ENCODE measurements around the gene TASP1. TPM values are rescaled to one million over a fixed set of nuclear protein-coding genes. Genes with fewer than 3 reads are reported as not detected.

TASP1 gene
- total and polyA plus RNA-seq, 4 donors = 2.5 to 10.0 (median 4.7) TPM

GRCh38 chr20:13436530-13436929 lies 202.2 kb downstream of the TASP1 start:
- Histone ChIP-seq H3K9me3 (ENCODE audit: control insufficient read depth in 4 of 4, low read length in 3 of 4) (peaks cover 0 to 3% (median under 1%) of the 10 kb centered on the region in 4 donors), H3K36me3 (ENCODE audit: control insufficient read depth in 4 of 4, insufficient read depth in 3 of 4, low read depth in 1 of 4, low read length in 3 of 4) (peaks cover 0 to 3% (median 2%) of the 10 kb centered on the region in 4 donors), H3K4me3 (ENCODE audit: low read depth in 1 of 3, low read length in 3 of 3) (no peak overlapping the region), H3K27me3 (ENCODE audit: control insufficient read depth in 4 of 4, insufficient read depth in 4 of 4, low read length in 3 of 4) (no peaks in the 10 kb centered on the region), H3K4me1 (ENCODE audit: control insufficient read depth in 4 of 4, insufficient read depth in 4 of 4, low read length in 3 of 4) (no peaks in the 10 kb centered on the region), H3K27ac (ENCODE audit: low read depth in 1 of 2, low read length in 2 of 2) (no peak overlapping the region), H3K9ac (ENCODE audit: low read depth in 1 of 2, low read length in 2 of 2) (no peak overlapping the region)
- WGBS = 90% methylated on average over 7 of the region's 7 CpGs
- TF ChIP-seq, protein P1, sequence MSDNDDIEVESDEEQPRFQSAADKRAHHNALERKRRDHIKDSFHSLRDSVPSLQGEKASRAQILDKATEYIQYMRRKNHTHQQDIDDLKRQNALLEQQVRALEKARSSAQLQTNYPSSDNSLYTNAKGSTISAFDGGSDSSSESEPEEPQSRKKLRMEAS (IDR thresholded peaks at IDR 0.05) = no peak
- TF ChIP-seq HNF4A (conservative IDR thresholded peaks at IDR 0.05) (no peak), FOXA1 (IDR thresholded peaks at IDR 0.05) (no peak), YY1 (IDR thresholded peaks at IDR 0.05) (no peak)
- TF ChIP-seq, protein P2, sequence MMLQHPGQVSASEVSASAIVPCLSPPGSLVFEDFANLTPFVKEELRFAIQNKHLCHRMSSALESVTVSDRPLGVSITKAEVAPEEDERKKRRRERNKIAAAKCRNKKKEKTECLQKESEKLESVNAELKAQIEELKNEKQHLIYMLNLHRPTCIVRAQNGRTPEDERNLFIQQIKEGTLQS (IDR thresholded peaks at IDR 0.05) = no peak
- TF ChIP-seq, protein P3, sequence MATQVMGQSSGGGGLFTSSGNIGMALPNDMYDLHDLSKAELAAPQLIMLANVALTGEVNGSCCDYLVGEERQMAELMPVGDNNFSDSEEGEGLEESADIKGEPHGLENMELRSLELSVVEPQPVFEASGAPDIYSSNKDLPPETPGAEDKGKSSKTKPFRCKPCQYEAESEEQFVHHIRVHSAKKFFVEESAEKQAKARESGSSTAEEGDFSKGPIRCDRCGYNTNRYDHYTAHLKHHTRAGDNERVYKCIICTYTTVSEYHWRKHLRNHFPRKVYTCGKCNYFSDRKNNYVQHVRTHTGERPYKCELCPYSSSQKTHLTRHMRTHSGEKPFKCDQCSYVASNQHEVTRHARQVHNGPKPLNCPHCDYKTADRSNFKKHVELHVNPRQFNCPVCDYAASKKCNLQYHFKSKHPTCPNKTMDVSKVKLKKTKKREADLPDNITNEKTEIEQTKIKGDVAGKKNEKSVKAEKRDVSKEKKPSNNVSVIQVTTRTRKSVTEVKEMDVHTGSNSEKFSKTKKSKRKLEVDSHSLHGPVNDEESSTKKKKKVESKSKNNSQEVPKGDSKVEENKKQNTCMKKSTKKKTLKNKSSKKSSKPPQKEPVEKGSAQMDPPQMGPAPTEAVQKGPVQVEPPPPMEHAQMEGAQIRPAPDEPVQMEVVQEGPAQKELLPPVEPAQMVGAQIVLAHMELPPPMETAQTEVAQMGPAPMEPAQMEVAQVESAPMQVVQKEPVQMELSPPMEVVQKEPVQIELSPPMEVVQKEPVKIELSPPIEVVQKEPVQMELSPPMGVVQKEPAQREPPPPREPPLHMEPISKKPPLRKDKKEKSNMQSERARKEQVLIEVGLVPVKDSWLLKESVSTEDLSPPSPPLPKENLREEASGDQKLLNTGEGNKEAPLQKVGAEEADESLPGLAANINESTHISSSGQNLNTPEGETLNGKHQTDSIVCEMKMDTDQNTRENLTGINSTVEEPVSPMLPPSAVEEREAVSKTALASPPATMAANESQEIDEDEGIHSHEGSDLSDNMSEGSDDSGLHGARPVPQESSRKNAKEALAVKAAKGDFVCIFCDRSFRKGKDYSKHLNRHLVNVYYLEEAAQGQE (IDR thresholded peaks at IDR 0.05) = no peak
- no peak for DNase-seq (ENCODE audit: low spot score)

DNA sequence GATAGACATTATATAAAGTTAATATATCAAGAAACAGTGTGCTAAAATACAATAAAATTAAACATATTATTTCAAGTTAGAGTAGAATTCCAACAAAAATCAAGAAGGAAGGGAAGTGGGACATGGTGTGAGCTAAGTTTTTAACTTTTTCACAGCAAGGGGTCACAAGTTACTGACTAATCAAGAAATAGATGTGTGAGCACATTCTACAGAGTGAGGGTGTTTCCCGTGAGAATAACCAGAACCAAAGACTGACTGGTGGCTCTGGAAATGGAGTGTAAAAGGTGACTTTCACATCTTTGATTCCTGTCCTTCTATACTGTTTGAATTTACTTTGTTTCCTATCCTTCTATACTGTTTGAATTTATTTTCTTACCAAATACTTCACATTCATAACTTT lies 206.6 kb downstream of the TASP1 start:
- Histone ChIP-seq H3K27me3 (ENCODE audit: control insufficient read depth in 4 of 4, insufficient read depth in 4 of 4, low read length in 3 of 4) (no peaks in the 10 kb centered on the region), H3K4me1 (ENCODE audit: control insufficient read depth in 4 of 4, insufficient read depth in 4 of 4, low read length in 3 of 4) (no peaks in the 10 kb centered on the region), H3K9me3 (ENCODE audit: control insufficient read depth in 4 of 4, low read length in 3 of 4) (no peaks in the 10 kb centered on the region), H3K36me3 (ENCODE audit: control insufficient read depth in 4 of 4, insufficient read depth in 3 of 4, low read depth in 1 of 4, low read length in 3 of 4) (peaks cover 2 to 4% (median 4%) of the 10 kb centered on the region in 4 donors), H3K9ac (ENCODE audit: low read depth in 1 of 2, low read length in 2 of 2) (no peak overlapping the region), H3K27ac (ENCODE audit: low read depth in 1 of 2, low read length in 2 of 2) (no peak overlapping the region), H3K4me3 (ENCODE audit: low read depth in 1 of 3, low read length in 3 of 3) (no peak overlapping the region)
- no peak for TF ChIP-seq FOXA2 (IDR thresholded peaks at IDR 0.05)
- no peak for TF ChIP-seq CTCF (IDR thresholded peaks at IDR 0.05; ENCODE audit: low read depth, low read length, missing input control)
- TF ChIP-seq SP1 (IDR thresholded peaks at IDR 0.05) = no peak
- no peak for TF ChIP-seq FOXA1 (IDR thresholded peaks at IDR 0.05)
- 89% methylated on average over 1 of the region's 1 CpG for WGBS
- DNase-seq (ENCODE audit: low spot score) = no peak

- Histone ChIP-seq H3K27me3 (ENCODE audit: control insufficient read depth in 4 of 4, insufficient read depth in 4 of 4, low read length in 3 of 4) (no peaks in the 10 kb centered on the region), H3K9me3 (ENCODE audit: control insufficient read depth in 4 of 4, low read length in 3 of 4) (no peaks in the 10 kb centered on the region), H3K4me1 (ENCODE audit: control insufficient read depth in 4 of 4, insufficient read depth in 4 of 4, low read length in 3 of 4) (peaks cover 0 to 2% (median under 1%) of the 10 kb centered on the region in 4 donors), H3K36me3 (ENCODE audit: control insufficient read depth in 4 of 4, insufficient read depth in 3 of 4, low read depth in 1 of 4, low read length in 3 of 4) (peaks cover 2 to 4% (median 4%) of the 10 kb centered on the region in 4 donors), H3K27ac (ENCODE audit: low read depth in 1 of 2, low read length in 2 of 2) (no peak overlapping the region), H3K4me3 (ENCODE audit: low read depth in 1 of 3, low read length in 3 of 3) (no peak overlapping the region), H3K9ac (ENCODE audit: low read depth in 1 of 2, low read length in 2 of 2) (no peak overlapping the region)
- 89% methylated on average over 9 of the region's 9 CpGs for WGBS
- DNase-seq (ENCODE audit: low spot score) = no peak
- TF ChIP-seq, protein P2 (IDR thresholded peaks at IDR 0.05) = no peak
- TF ChIP-seq JUND (IDR thresholded peaks at IDR 0.05) (no peak), SP1 (IDR thresholded peaks at IDR 0.05) (no peak), EGR1 (IDR thresholded peaks at IDR 0.05; ENCODE audit: low read depth in 2 of 2) (no peak), HNF4A (conservative IDR thresholded peaks at IDR 0.05) (no peak), HNF4G (IDR thresholded peaks at IDR 0.05) (no peak), GABPA (IDR thresholded peaks at IDR 0.05 in 1 of 2, conservative IDR thresholded peaks at IDR 0.05 in 1 of 2) (no peak), FOXA1 (IDR thresholded peaks at IDR 0.05) (no peak), TAF1 (conservative IDR thresholded peaks at IDR 0.05) (no peak), NR2F2 (IDR thresholded peaks at IDR 0.05) (no peak), FOXA2 (IDR thresholded peaks at IDR 0.05) (no peak), RAD21 (IDR thresholded peaks at IDR 0.05) (no peak)
- TF ChIP-seq, protein P4, sequence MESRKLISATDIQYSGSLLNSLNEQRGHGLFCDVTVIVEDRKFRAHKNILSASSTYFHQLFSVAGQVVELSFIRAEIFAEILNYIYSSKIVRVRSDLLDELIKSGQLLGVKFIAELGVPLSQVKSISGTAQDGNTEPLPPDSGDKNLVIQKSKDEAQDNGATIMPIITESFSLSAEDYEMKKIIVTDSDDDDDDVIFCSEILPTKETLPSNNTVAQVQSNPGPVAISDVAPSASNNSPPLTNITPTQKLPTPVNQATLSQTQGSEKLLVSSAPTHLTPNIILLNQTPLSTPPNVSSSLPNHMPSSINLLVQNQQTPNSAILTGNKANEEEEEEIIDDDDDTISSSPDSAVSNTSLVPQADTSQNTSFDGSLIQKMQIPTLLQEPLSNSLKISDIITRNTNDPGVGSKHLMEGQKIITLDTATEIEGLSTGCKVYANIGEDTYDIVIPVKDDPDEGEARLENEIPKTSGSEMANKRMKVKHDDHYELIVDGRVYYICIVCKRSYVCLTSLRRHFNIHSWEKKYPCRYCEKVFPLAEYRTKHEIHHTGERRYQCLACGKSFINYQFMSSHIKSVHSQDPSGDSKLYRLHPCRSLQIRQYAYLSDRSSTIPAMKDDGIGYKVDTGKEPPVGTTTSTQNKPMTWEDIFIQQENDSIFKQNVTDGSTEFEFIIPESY (IDR thresholded peaks at IDR 0.05) = no peak
Measured at GRCh38 chr20:13430346-13431002, 208.3 kb downstream of the TASP1 start.
